Skeletal muscle tissue (tissue), 4 donors: Measurements from ENCODE around the gene DCN. TPM values are rescaled to one million over a fixed set of nuclear protein-coding genes. Genes with fewer than 3 reads are reported as not detected.

ENCODE experiments used
- H3K27ac ChIP-seq: one replicate; pipeline ENCODE4 v1.7.0; 2013; ENCODE audit warnings: mild to moderate bottlenecking, low read depth, low read length, inconsistent platforms
- H3K27me3 ChIP-seq, 3 donors: one replicate each; pipeline ENCODE4 v1.7.0; 2013; ENCODE audit warnings: low read length in 3 of 3; ENCODE audit not compliant: control insufficient read depth in 3 of 3, insufficient read depth in 3 of 3
- H3K36me3 ChIP-seq, 3 donors: one replicate each; pipeline ENCODE4 v1.7.0; 2013; ENCODE audit warnings: low read length in 3 of 3; ENCODE audit not compliant: control insufficient read depth in 3 of 3, insufficient read depth in 3 of 3
- H3K4me1 ChIP-seq, 3 donors: one replicate each; pipeline ENCODE4 v1.7.0; 2013; ENCODE audit warnings: low read length in 3 of 3, mild to moderate bottlenecking in 3 of 3; ENCODE audit not compliant: control insufficient read depth in 3 of 3, insufficient read depth in 3 of 3
- H3K4me3 ChIP-seq, 3 donors: one replicate each; pipeline ENCODE4 v1.7.0; 2013; ENCODE audit warnings: low read length in 3 of 3
- H3K9ac ChIP-seq, 3 donors: one replicate each; pipeline ENCODE4 v1.7.0; 2013; ENCODE audit warnings: low read length in 3 of 3, mild to moderate bottlenecking in 3 of 3, moderate library complexity in 2 of 3, low read depth in 1 of 3
- H3K9me3 ChIP-seq, 3 donors: one replicate each; pipeline ENCODE4 v1.7.0; 2013; ENCODE audit warnings: low read length in 3 of 3; ENCODE audit not compliant: control insufficient read depth in 3 of 3
- total RNA-seq: library from RNA; depleted of rRNA; stranded (reverse); fragments of >200 nt; gene quantifications from one replicate; pipeline ENCODE4 v1.2.3, GENCODE V29; 2014
- donor health status: Osteomylitis.

DCN gene
- total RNA-seq, 1 donor from 2014 or later, result 688 TPM

DNA sequence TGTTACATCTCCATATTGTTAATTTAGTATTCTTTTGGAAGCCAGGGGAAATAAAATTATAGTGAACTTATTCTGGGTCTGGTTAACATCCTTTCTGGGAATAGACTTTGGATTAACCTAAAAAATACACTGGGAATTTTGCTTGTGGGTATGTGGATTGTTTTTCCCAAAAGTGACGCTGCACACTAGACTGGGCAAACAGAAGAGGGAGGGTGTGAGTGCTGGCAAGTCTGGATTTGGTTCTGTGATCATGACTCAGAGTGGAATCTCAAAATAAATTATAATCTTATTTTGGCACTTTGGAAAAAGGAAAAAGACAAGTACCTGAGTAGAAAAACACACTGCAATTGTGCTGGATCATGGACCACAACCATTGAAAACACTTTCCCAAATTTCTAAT is 56.1 kb downstream of the DCN start:
- Histone ChIP-seq H3K9ac (no peak overlapping the region), H3K4me1 (no peaks in the 10 kb centered on the region), H3K9me3 (no peaks in the 10 kb centered on the region), H3K4me3 (no peak overlapping the region), H3K36me3 (no peaks in the 10 kb centered on the region), H3K27ac (no peak overlapping the region), H3K27me3 (no peaks in the 10 kb centered on the region)

DNA sequence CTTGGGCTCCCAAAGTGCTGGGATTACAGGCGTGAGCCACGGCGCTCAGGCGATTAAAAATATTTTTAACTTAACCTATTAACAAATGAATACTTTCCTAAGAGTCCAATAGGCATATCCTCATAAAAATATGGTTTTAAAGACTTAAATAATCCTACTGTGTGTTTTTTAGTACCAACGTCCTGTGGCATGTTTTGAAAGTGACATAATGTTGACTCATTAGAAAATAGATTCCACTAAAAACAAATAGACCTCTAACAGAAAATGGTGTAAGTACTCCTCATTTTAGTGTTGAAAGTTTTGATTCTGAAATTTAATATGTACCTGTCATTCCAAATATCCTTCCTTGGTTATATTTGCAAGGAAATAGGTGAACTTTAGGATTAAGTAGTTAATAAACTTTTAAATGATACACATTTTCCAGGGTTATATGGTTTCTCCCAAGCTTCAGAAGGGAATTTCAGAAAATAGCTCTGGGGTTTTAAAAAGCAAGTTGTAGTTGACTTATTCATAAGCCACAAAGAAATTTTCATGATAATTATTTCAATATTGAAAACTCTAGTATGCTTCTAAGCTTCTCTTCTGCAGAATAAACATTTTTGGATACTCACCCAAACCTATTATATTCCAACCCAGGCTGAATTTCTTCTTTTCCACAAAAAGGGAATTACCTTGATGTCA is 59.2 kb downstream of the DCN start:
- Histone ChIP-seq H3K4me1 (no peaks in the 10 kb centered on the region), H3K36me3 (no peaks in the 10 kb centered on the region), H3K9me3 (no peaks in the 10 kb centered on the region), H3K4me3 (no peak overlapping the region), H3K9ac (no peak overlapping the region), H3K27me3 (no peaks in the 10 kb centered on the region), H3K27ac (no peak overlapping the region)

DNA sequence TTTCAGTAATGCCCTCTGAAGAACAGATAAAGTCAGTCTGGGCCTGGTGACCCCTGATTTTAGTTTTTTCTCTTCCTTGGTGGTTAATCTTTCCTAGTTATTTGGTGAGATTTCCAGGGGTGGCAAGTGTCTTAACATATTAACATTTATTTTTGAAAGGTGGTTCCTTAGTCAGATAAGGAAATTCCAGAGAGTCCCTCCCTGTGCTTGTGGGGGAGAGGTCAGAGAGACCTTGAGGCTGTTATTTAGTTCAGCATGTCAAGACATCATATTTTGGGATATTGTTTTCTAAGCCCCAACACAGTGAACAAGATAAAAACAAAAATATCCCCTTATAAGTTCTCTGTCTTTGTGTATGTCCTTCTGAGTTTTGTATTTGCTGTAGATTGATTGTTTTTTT is 61.8 kb downstream of the DCN start:
- no peak overlapping the region for H3K27ac ChIP-seq
- no peak overlapping the region for H3K9ac ChIP-seq
- no peaks in the 10 kb centered on the region for H3K4me1 ChIP-seq
- no peaks in the 10 kb centered on the region for H3K9me3 ChIP-seq
- no peaks in the 10 kb centered on the region for H3K27me3 ChIP-seq
- no peak overlapping the region for H3K4me3 ChIP-seq
- no peaks in the 10 kb centered on the region for H3K36me3 ChIP-seq

DNA sequence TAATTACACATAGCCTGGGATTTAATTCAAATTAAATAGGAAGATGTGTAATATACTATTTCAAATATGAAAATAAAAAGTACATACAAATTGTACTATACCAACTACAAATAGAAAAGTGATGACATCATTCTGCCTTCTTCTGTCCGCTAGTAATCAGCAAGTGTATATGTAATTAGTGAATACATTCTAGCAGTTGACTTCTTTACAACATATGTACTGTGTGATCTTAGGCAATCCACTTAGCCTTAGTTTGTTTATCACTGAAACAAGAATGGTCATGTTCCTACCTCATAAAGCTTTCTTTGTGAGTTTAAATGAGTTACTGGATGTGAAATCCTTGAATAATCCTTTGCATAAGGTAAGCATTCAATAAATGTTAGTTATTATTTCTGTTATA is 63.5 kb downstream of the DCN start:
- Histone ChIP-seq H3K27me3 (no peaks in the 10 kb centered on the region), H3K4me3 (no peak overlapping the region), H3K36me3 (no peaks in the 10 kb centered on the region), H3K9me3 (no peaks in the 10 kb centered on the region), H3K9ac (no peak overlapping the region), H3K4me1 (no peaks in the 10 kb centered on the region), H3K27ac (no peak overlapping the region)

DNA sequence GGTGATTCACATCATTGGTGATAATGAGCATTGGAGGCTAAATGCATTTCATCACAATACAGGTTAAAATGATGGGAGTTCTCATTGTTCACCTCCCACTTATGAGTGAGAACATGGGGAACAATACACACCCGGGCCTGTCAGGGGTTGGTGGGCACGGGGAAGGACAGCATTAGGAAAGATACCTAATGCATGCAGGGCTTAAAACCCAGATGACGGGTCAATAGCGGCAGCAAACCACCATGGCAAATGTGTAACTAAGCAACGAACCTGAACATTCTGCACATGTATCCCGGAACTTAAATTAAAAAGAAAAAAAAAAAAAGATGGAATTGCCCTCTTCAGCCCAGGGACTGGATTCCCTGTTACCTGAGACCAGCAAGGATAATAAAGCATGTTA is 69.0 kb downstream of the DCN start:
- Histone ChIP-seq H3K9ac (no peak overlapping the region), H3K9me3 (no peaks in the 10 kb centered on the region), H3K27ac (no peak overlapping the region), H3K27me3 (peaks cover 0 to 3% (median 0%) of the 10 kb centered on the region in 3 donors), H3K4me1 (no peaks in the 10 kb centered on the region), H3K36me3 (no peaks in the 10 kb centered on the region), H3K4me3 (no peak overlapping the region)

DNA sequence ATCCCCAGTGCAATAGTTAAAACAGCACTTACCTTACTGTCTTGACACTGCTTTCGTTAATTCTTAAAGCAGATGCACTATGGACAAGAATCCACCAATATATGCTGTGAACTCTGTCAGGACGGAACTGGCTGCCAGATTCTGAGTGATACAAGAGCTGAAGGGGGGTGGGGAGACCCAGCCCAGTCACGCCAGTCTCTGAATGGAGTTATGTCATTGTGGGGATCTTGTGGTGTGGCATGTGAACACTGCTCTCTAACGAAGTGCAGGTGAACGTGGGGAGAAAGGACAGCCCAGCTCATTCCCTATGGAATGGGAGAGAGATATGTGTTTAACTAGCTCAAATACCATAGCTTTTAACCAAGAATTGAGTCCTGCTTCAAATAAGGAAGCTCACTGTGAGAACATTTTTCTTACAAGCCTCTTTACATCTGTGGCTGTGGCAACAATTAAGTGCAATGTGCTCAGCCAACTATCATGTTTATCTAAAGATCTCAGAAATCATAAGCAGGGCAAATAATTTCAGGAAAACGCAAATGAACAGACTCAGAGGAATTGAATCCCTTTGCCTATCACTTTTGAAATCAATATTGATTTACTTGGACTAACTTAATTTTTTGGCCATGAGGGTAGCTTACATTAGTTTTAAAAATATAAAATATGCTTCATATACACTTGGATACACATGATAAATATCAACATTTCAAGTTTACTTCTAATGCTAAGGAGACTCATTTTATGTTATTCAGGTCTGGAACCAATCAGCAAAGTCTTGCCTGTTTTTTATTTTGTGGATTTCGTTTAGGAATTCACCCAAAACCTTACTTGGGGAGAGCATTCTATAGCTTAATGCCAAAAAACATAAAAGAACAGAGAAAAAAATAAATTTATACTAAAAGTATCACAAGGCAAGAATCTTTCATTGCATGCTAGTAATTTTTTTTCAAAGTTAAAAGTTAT is 71.0 kb downstream of the DCN start, which contains the start of gene LUM:
Gene LUM (minus strand): TSS at position 129 of the 960 bp plus-strand sequence. CDS start 2,515 bp downstream, outside the sequence.
- peaks cover 0 to 3% (median 0%) of the 10 kb centered on the region in 3 donors for H3K27me3 ChIP-seq
- H3K4me3 ChIP-seq, result peak within 1 kb of the TSS in 2 of 3 donors; percentile 20 to 68
- no peaks in the 10 kb centered on the region for H3K4me1 ChIP-seq
- H3K36me3 ChIP-seq, result no peaks in the 10 kb centered on the region
- no peaks in the 10 kb centered on the region for H3K9me3 ChIP-seq
- H3K27ac ChIP-seq, result peak within 1 kb of the TSS; percentile 33
- peak within 1 kb of the TSS in 2 of 3 donors; percentile 45 to 54 for H3K9ac ChIP-seq

DNA sequence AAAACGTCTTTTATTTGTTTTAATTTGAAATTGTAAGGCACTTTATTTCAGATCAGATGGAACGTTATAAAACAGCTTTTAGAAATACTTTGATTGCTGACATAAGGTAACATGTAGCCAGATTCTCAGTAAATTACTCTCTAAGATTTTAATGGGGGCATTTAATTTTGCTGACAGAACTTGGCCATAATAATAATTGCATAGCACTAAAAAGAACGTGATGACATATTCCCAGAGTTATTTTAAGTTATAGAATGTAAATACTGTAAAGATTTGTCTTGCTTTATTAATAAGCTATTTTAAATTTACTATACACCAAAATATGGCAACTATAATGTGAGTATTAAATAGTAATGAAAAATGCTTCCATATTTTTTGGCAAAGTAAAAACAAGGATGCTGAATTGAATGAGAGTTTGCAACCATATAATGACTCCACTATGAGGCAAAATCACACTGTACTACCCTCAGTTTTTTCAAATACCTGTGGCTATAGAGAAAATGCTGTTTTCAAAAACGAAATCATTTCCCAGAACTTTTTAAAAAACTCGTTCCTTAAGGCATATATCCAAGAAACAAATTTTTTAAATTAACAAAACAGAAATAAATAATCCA is 72.2 kb downstream of the DCN start:
- Histone ChIP-seq H3K4me3 (peak overlapping the region in 1 of 3 donors; percentile 68), H3K36me3 (no peaks in the 10 kb centered on the region), H3K4me1 (no peaks in the 10 kb centered on the region), H3K9me3 (no peaks in the 10 kb centered on the region), H3K9ac (peak overlapping the region in 2 of 3 donors; percentile 5 to 45), H3K27me3 (peaks cover 0 to 3% (median 0%) of the 10 kb centered on the region in 3 donors), H3K27ac (peak overlapping the region; percentile 33)

DNA sequence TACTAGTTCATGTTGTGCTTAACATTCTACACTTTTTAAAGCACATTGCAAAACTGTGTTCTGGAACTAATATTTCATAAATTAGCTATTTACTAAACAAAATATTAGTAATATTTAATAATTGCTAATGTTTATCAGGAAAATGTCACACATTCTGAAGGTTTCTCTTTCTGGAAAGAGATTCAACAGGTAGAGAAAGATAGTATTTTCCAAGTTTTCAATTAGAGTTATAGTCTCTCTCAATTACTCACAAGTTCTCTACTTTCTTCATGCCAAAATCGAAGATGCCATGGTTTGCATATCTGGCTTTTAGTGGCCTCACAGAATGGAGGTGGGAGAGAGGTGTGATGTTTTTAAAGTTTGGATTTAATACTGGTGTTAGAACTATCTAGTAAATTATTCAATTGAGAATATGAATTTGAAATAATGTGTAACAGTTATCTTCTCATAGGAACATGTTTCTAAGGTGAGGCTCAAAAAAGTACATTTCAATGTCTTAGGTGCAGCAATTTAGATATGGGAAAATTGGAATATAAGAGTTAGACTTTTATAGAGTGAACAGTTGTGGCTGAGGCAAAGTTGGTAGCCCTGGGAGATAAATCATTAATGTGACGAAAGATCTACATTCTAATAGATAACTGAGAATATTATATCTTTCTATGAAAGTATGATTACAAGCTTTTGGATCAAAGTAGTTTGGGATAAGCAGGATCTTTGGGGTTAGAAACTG is 72.9 kb downstream of the DCN start:
- Histone ChIP-seq H3K27ac (peak overlapping the region; percentile 33), H3K9me3 (no peaks in the 10 kb centered on the region), H3K36me3 (no peaks in the 10 kb centered on the region), H3K27me3 (peaks cover 0 to 3% (median 0%) of the 10 kb centered on the region in 3 donors), H3K4me1 (no peaks in the 10 kb centered on the region), H3K4me3 (peak overlapping the region in 1 of 3 donors; percentile 45), H3K9ac (peak overlapping the region in 1 of 3 donors; percentile 5)

DNA sequence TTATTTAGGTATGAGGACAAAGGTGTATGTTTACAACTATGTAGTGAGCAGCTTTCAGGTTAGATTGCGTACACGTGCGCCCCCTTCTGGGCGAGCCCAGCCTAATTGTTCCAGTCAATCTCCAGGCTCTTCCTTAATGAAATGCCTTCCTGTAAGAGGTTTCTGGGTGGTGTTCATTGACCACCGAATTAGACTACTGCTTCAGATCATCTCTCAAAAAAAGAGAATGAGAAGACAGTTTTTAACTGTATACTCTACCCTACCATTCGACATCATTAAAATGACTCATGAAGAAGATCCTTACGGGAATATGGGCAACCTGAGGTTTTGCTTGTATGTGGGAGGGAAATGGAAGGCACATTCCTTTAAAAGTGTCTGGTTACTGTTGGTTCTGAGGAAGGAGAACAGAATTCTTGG is 73.5 kb downstream of the DCN start:
- peaks cover 0 to 3% (median 0%) of the 10 kb centered on the region in 3 donors for H3K27me3 ChIP-seq
- H3K4me1 ChIP-seq, result no peaks in the 10 kb centered on the region
- no peak overlapping the region for H3K9ac ChIP-seq
- H3K27ac ChIP-seq, result no peak overlapping the region
- H3K4me3 ChIP-seq, result peak overlapping the region in 1 of 3 donors; percentile 45
- no peaks in the 10 kb centered on the region for H3K9me3 ChIP-seq
- no peaks in the 10 kb centered on the region for H3K36me3 ChIP-seq
